WTC11 (cell line): ENCODE results near the gene REC8. TPM values are rescaled to one million over a fixed set of nuclear protein-coding genes. Genes with fewer than 3 reads are reported as not detected.

ENCODE experiments used
- ATAC-seq: fragments of 200-7000 bp; cut with Tn5 transposase; 2 replicates; pipeline ENCODE4 v1.10.0; 2021; ENCODE audit warnings: mild to moderate bottlenecking, moderate library complexity
- CTCF ChIA-PET: fragments of 300-600 bp; sonication (Branson Sonifier 250); formaldehyde crosslinking; loops from one replicate; lab custom pipeline; 2021; ENCODE audit warnings: antibody characterized with exemption; lab: Charles Lee
- POLR2A ChIA-PET: fragments of 350-600 bp; sonication (Branson Sonifier 250); formaldehyde crosslinking; loops from one replicate; lab custom pipeline; 2021; ENCODE audit warnings: antibody characterized with exemption; lab: Charles Lee
- DNase-seq: peaks from one replicate; pipeline ENCODE4 v3.0.0; 2021; ENCODE audit warnings: low spot score
- H3K27ac Mint-ChIP-seq: 2 replicates; pipeline ENCODE4 v1.8.0; 2021; ENCODE audit warnings: mixed read lengths
- H3K27me3 Mint-ChIP-seq: 2 replicates; pipeline ENCODE4 v1.8.0; 2021; ENCODE audit warnings: low read depth, mild to moderate bottlenecking, moderate library complexity, mixed read lengths
- H3K36me3 Mint-ChIP-seq: 2 replicates; pipeline ENCODE4 v1.8.0; 2021; ENCODE audit warnings: mixed read lengths
- H3K4me1 Mint-ChIP-seq: 2 replicates; pipeline ENCODE4 v1.8.0; 2022; ENCODE audit warnings: mixed read lengths
- H3K4me3 Mint-ChIP-seq: 2 replicates; pipeline ENCODE4 v1.8.0; 2021; ENCODE audit warnings: mild to moderate bottlenecking, moderate library complexity, mixed read lengths
- H3K9me3 Mint-ChIP-seq: 2 replicates; pipeline ENCODE4 v1.8.0; 2021; ENCODE audit warnings: mixed read lengths
- CREB1 ChIP-seq: sonication (generic); formaldehyde crosslinking; IDR thresholded peaks from 2 replicates; pipeline ENCODE4 v1.8.0; 2023; ENCODE audit warnings: mild to moderate bottlenecking, missing genetic modification reagents
- EMX1 ChIP-seq: fragments of 250-450 bp; sonication (Bioruptor Pico); IDR thresholded peaks from 2 replicates; pipeline ENCODE4 v1.8.0; 2021; ENCODE audit warnings: mild to moderate bottlenecking
- GABPB1 ChIP-seq: sonication (generic); formaldehyde crosslinking; IDR thresholded peaks from 2 replicates; pipeline ENCODE4 v1.8.1; 2023; ENCODE audit warnings: mild to moderate bottlenecking, missing genetic modification reagents
- JAZF1 ChIP-seq: fragments of 250-450 bp; sonication (Bioruptor Pico); IDR thresholded peaks from 2 replicates; pipeline ENCODE4 v1.9.0; 2021; ENCODE audit warnings: moderate library complexity, mild to moderate bottlenecking, inconsistent platforms
- RELA ChIP-seq: sonication (generic); formaldehyde crosslinking; IDR thresholded peaks from 2 replicates; pipeline ENCODE4 v1.8.1; 2022; ENCODE audit warnings: missing genetic modification reagents, mild to moderate bottlenecking, borderline replicate concordance
- SMAD3 ChIP-seq: sonication (generic); formaldehyde crosslinking; IDR thresholded peaks from 2 replicates; pipeline ENCODE4 v1.8.0; 2022; ENCODE audit warnings: missing genetic modification reagents, mild to moderate bottlenecking, borderline replicate concordance
- SMAD4 ChIP-seq: sonication (generic); formaldehyde crosslinking; IDR thresholded peaks from 2 replicates; pipeline ENCODE4 v1.8.0; 2022; ENCODE audit warnings: mild to moderate bottlenecking, missing genetic modification reagents
- SP1 ChIP-seq: sonication (generic); formaldehyde crosslinking; conservative IDR thresholded peaks from 2 replicates; pipeline ENCODE4 v1.8.1; 2022; ENCODE audit warnings: missing genetic modification reagents
- TEAD4 ChIP-seq: sonication (generic); formaldehyde crosslinking; IDR thresholded peaks from 2 replicates; pipeline ENCODE4 v1.8.0; 2022; ENCODE audit warnings: mild to moderate bottlenecking, missing genetic modification reagents
- ZNF232 ChIP-seq: sonication (generic); formaldehyde crosslinking; IDR thresholded peaks from 2 replicates; pipeline ENCODE4 v1.8.0; 2022; ENCODE audit warnings: mild to moderate bottlenecking, missing genetic modification reagents
- ZNF317 ChIP-seq: sonication (generic); formaldehyde crosslinking; IDR thresholded peaks from 2 replicates; pipeline ENCODE4 v1.8.1; 2023; ENCODE audit warnings: low read depth, mild to moderate bottlenecking, moderate library complexity, missing genetic modification reagents, borderline replicate concordance
- total RNA-seq: library from RNA; stranded (reverse); gene quantifications from 3 replicates; pipeline ENCODE4 v1.2.3, GENCODE V29; 2021
- TF ChIP-seq, protein P1 (sequence below): sonication (generic); formaldehyde crosslinking; IDR thresholded peaks from 2 replicates; pipeline ENCODE4 v1.8.0; 2022; ENCODE audit warnings: mild to moderate bottlenecking, missing genetic modification reagents
- TF ChIP-seq, protein P2 (sequence below): sonication (generic); formaldehyde crosslinking; IDR thresholded peaks from 2 replicates; pipeline ENCODE4 v1.8.0; 2022; ENCODE audit warnings: mild to moderate bottlenecking, missing genetic modification reagents
- TF ChIP-seq, protein P3 (sequence below): fragments of 250-450 bp; sonication (Bioruptor Pico); IDR thresholded peaks from 2 replicates; pipeline ENCODE4 v1.9.0; 2021; ENCODE audit warnings: mild to moderate bottlenecking
- TF ChIP-seq, protein P4 (sequence below): sonication (generic); formaldehyde crosslinking; IDR thresholded peaks from 2 replicates; pipeline ENCODE4 v1.8.1; 2022; ENCODE audit warnings: low read depth, missing genetic modification reagents, borderline replicate concordance
- TF ChIP-seq, protein P5 (sequence below): fragments of 200-600 bp; IDR thresholded peaks from 2 replicates; pipeline ENCODE4 v1.8.0; 2022; ENCODE audit warnings: antibody characterized with exemption
- TF ChIP-seq, protein P6 (sequence below): sonication (generic); formaldehyde crosslinking; IDR thresholded peaks from 2 replicates; pipeline ENCODE4 v1.8.1; 2023; ENCODE audit warnings: mild to moderate bottlenecking, moderate library complexity, missing genetic modification reagents
- TF ChIP-seq, protein P7 (sequence below): sonication (generic); formaldehyde crosslinking; IDR thresholded peaks from 2 replicates; pipeline ENCODE4 v1.8.0; 2023; ENCODE audit warnings: missing genetic modification reagents

Gene REC8
- total RNA-seq, 1 experiment from 2014 or later = 32.2 TPM

DNA sequence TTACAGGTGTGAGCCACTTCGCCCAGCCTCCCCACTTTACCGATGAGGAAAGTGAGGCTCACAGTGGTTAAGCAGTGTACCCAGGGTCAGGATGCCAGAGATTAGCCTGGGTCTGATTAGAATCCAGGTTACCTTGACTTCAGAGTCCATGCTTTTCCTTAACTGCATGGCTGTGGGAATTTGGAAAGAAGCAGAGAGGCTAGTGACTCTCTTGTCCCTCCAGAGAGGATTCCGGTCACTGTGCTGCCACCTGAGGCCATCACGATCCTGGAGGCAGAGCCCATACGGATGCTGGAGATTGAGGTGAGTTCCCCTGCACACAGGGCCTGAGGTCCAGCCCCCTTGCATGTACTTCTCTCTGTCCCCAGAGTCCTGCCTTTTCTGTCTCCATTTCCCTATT lies 4.7 kb downstream of the REC8 start:
- H3K4me3 Mint-ChIP-seq = no peak overlapping the region
- H3K27ac Mint-ChIP-seq = no peak overlapping the region
- no peak for ATAC-seq
- H3K9me3 Mint-ChIP-seq = no peaks in the 10 kb centered on the region
- CTCF ChIA-PET = interaction anchor here (1.5 kb wide), 1 partner anchor 15 kb away, joined by 6 read pairs; the partner anchor contains the start of gene IRF9
- no peak for DNase-seq
- TF ChIP-seq ZNF317 (CRISPR knock-in tag) (no peak), SMAD3 (CRISPR knock-in tag) (no peak), EMX1 (CRISPR knock-in tag) (no peak), ZNF232 (CRISPR knock-in tag) (no peak), CREB1 (CRISPR knock-in tag) (no peak), TEAD4 (CRISPR knock-in tag) (no peak), GABPB1 (CRISPR knock-in tag) (no peak), RELA (CRISPR knock-in tag) (no peak), SP1 (no peak), JAZF1 (CRISPR knock-in tag) (no peak), SMAD4 (CRISPR knock-in tag) (no peak)
- TF ChIP-seq, protein P1, sequence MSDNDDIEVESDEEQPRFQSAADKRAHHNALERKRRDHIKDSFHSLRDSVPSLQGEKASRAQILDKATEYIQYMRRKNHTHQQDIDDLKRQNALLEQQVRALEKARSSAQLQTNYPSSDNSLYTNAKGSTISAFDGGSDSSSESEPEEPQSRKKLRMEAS (CRISPR knock-in tag) = no peak
- TF ChIP-seq, protein P2, sequence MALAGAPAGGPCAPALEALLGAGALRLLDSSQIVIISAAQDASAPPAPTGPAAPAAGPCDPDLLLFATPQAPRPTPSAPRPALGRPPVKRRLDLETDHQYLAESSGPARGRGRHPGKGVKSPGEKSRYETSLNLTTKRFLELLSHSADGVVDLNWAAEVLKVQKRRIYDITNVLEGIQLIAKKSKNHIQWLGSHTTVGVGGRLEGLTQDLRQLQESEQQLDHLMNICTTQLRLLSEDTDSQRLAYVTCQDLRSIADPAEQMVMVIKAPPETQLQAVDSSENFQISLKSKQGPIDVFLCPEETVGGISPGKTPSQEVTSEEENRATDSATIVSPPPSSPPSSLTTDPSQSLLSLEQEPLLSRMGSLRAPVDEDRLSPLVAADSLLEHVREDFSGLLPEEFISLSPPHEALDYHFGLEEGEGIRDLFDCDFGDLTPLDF (CRISPR knock-in tag) = no peak
- TF ChIP-seq, protein P3, sequence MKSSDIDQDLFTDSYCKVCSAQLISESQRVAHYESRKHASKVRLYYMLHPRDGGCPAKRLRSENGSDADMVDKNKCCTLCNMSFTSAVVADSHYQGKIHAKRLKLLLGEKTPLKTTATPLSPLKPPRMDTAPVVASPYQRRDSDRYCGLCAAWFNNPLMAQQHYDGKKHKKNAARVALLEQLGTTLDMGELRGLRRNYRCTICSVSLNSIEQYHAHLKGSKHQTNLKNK (CRISPR knock-in tag) = no peak
- TF ChIP-seq, protein P4, sequence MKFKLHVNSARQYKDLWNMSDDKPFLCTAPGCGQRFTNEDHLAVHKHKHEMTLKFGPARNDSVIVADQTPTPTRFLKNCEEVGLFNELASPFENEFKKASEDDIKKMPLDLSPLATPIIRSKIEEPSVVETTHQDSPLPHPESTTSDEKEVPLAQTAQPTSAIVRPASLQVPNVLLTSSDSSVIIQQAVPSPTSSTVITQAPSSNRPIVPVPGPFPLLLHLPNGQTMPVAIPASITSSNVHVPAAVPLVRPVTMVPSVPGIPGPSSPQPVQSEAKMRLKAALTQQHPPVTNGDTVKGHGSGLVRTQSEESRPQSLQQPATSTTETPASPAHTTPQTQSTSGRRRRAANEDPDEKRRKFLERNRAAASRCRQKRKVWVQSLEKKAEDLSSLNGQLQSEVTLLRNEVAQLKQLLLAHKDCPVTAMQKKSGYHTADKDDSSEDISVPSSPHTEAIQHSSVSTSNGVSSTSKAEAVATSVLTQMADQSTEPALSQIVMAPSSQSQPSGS = no peak
- TF ChIP-seq, protein P5, sequence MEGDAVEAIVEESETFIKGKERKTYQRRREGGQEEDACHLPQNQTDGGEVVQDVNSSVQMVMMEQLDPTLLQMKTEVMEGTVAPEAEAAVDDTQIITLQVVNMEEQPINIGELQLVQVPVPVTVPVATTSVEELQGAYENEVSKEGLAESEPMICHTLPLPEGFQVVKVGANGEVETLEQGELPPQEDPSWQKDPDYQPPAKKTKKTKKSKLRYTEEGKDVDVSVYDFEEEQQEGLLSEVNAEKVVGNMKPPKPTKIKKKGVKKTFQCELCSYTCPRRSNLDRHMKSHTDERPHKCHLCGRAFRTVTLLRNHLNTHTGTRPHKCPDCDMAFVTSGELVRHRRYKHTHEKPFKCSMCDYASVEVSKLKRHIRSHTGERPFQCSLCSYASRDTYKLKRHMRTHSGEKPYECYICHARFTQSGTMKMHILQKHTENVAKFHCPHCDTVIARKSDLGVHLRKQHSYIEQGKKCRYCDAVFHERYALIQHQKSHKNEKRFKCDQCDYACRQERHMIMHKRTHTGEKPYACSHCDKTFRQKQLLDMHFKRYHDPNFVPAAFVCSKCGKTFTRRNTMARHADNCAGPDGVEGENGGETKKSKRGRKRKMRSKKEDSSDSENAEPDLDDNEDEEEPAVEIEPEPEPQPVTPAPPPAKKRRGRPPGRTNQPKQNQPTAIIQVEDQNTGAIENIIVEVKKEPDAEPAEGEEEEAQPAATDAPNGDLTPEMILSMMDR = no peak
- TF ChIP-seq, protein P6, sequence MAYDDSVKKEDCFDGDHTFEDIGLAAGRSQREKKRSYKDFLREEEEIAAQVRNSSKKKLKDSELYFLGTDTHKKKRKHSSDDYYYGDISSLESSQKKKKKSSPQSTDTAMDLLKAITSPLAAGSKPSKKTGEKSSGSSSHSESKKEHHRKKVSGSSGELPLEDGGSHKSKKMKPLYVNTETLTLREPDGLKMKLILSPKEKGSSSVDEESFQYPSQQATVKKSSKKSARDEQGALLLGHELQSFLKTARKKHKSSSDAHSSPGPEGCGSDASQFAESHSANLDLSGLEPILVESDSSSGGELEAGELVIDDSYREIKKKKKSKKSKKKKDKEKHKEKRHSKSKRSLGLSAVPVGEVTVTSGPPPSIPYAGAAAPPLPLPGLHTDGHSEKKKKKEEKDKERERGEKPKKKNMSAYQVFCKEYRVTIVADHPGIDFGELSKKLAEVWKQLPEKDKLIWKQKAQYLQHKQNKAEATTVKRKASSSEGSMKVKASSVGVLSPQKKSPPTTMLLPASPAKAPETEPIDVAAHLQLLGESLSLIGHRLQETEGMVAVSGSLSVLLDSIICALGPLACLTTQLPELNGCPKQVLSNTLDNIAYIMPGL (CRISPR knock-in tag) = no peak
- TF ChIP-seq, protein P7, sequence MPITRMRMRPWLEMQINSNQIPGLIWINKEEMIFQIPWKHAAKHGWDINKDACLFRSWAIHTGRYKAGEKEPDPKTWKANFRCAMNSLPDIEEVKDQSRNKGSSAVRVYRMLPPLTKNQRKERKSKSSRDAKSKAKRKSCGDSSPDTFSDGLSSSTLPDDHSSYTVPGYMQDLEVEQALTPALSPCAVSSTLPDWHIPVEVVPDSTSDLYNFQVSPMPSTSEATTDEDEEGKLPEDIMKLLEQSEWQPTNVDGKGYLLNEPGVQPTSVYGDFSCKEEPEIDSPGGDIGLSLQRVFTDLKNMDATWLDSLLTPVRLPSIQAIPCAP (CRISPR knock-in tag) = no peak
- TF ChIP-seq, all 79 proteins: peak for 0
- Mint-ChIP-seq H3K27me3 (no peaks in the 10 kb centered on the region; the same call in 1 of the 2 replicates), H3K36me3 (peaks cover 19% of the 10 kb centered on the region), H3K4me1 (peaks cover 9% of the 10 kb centered on the region)
- POLR2A ChIA-PET = no interaction called here
